Hypothalamus (tissue), 51 donors: ENCODE data around the gene ITGB4.

Experiments
- DNase-seq, 51 donors: peaks; one replicate each; lab custom pipeline; 2025; lab: John Stamatoyannopoulos, UW

The ITGB4 gene

GRCh38 chr17:75783069-75783783 is 62.0 kb downstream of the ITGB4 start:
- peak in 2 of 51 donors; percentile 21 to 74 for DNase-seq

- DNase-seq = peak in 5 of 51 donors; percentile 23 to 72 (median 49)
Measured at GRCh38 chr17:75783803-75784472, 62.7 kb downstream of the ITGB4 start.

- DNase-seq = peak; percentile 89 to 99 (median 98)
Measured at GRCh38 chr17:75784473-75785015, 63.3 kb downstream of the ITGB4 start, which contains the start of gene UNK. UNK (plus strand) TSS chr17:75784806; CDS start chr17:75784881, 75 bp downstream.

- DNase-seq = peak in 49 of 51 donors; percentile 74 to 99 (median 91)
Measured at GRCh38 chr17:75785016-75785890, 64.0 kb downstream of the ITGB4 start.

- DNase-seq = no peak
Measured at GRCh38 chr17:75791254-75791653, 70.0 kb downstream of the ITGB4 start.

GRCh38 chr17:75793460-75793859 is 72.2 kb downstream of the ITGB4 start:
- no peak for DNase-seq

GRCh38 chr17:75795820-75796607 is 74.8 kb downstream of the ITGB4 start:
- DNase-seq = no peak

GRCh38 chr17:75799402-75799801 is 78.1 kb downstream of the ITGB4 start:
- no peak for DNase-seq

- DNase-seq = no peak
Measured at GRCh38 chr17:75803883-75804282, 82.6 kb downstream of the ITGB4 start.

- no peak for DNase-seq
Measured at GRCh38 chr17:75806822-75807500, 85.7 kb downstream of the ITGB4 start.
